ENCODE results near the gene TRPC3.

DNA sequence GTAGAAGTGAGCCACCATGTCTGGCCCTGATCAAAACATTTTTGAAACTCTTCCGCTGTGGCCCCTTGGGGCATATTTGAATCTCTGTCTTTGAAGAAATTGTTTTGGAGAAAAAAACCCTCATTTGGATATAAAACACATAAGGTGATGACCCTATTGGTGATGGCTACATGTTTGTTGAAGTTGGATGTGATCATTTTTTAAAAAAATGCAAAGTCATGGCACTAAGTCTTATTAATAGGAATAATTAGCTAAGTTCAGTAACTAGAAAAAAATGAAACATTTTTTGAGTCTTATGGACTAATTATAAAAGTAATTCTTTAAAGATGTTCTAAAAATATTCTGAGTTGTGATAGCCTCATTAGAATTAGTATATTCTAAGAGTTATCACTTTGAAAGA lies 63.7 kb downstream of the TRPC3 start:
- TF ChIP-seq, protein P1, sequence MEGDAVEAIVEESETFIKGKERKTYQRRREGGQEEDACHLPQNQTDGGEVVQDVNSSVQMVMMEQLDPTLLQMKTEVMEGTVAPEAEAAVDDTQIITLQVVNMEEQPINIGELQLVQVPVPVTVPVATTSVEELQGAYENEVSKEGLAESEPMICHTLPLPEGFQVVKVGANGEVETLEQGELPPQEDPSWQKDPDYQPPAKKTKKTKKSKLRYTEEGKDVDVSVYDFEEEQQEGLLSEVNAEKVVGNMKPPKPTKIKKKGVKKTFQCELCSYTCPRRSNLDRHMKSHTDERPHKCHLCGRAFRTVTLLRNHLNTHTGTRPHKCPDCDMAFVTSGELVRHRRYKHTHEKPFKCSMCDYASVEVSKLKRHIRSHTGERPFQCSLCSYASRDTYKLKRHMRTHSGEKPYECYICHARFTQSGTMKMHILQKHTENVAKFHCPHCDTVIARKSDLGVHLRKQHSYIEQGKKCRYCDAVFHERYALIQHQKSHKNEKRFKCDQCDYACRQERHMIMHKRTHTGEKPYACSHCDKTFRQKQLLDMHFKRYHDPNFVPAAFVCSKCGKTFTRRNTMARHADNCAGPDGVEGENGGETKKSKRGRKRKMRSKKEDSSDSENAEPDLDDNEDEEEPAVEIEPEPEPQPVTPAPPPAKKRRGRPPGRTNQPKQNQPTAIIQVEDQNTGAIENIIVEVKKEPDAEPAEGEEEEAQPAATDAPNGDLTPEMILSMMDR (IDR thresholded peaks at IDR 0.05; ENCODE audit: insufficient read depth, low read depth, low read length) = no peak
- no peak for TF ChIP-seq EZH2 (IDR thresholded peaks at IDR 0.05; ENCODE audit: insufficient read depth, low read length)
